ENCODE data around the gene ASXL2. TPM values are rescaled to one million over a fixed set of nuclear protein-coding genes. Genes with fewer than 3 reads are reported as not detected.
"Not testable (repeated sequence)": the region's sequence is repeated elsewhere in the genome, so short reads cannot be mapped to it uniquely, and the experiment has no call there.

The ASXL2 gene
- total RNA-seq, 1 experiment from 2014 or later, result 34.5 TPM

DNA sequence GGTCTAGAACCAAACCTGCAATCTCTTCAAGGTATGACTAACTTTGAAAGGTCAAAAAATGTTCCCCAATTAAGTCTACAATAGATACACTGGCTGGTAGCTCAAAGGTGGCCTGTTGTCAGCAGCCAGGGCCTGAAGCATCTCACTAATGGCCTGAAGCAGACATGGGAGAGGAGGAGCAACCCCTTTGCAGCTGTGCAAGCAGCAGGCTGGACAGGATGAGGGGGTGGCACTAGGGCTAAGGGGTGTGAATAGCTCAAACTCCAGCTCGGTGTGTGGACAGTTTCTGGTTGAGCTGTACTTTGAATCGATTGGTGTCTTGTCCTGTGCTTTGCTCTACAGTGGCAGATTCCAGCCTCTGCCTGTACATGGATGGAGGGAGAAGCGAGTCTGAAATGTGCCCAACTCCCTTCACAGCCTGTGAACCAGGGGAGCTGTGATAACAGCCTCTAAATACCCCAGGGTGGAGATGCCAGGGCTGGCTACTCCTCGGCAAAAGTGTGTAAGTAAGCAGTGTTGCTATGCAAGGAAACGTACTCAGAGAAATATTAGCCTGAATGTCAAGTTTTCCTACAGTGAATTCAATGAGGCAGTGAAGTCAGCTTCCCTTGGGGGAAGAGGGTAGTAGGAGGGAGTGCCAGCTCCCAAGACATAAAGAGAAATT, 170.2 kb downstream of the ASXL2 start:
- H3K79me2 ChIP-seq (ENCODE audit: low read depth), result no peaks in the 10 kb centered on the region

DNA sequence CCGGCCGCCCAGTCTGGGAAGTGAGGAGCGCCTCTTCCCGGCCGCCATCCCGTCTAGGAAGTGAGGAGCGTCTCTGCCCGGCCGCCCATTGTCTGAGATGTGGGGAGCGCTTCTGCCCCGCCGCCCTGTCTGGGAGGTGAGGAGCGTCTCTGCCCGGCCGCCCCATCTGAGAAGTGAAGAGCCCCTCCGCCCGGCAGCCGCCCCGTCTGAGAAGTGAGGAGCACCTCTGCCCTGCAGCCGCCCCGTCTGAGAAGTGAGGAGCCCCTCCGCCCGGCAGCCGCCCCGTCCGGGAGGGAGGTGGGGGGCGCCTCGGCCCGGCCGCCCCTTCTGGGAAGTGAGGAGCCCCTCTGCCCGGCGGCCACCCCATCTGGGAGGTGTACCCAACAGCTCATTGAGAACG, 172.7 kb downstream of the ASXL2 start:
- BruUV-seq (replicated peaks); H4K20me1 ChIP-seq (ENCODE audit: insufficient read depth); H3K79me2 ChIP-seq (ENCODE audit: low read depth); POLR2A ChIA-PET (ENCODE audit: unreplicated experiment); DNase-seq; intact Hi-C loops (cut with micrococcal nuclease; ENCODE audit: unreplicated experiment); H3K36me3 ChIP-seq (ENCODE audit: low read depth); H3K9me2 ChIP-seq (ENCODE audit: insufficient read depth); H3K4me3 ChIP-seq; CTCF ChIA-PET; H3K27ac ChIP-seq; H3K4me2 ChIP-seq; H3K27me3 ChIP-seq (ENCODE audit: insufficient read depth, low read depth); H3K9me3 ChIP-seq (ENCODE audit: insufficient read depth, low read depth); H2AFZ ChIP-seq: not testable (repeated sequence)
- H3F3A ChIP-seq (ENCODE audit: insufficient read depth, low read depth), result peaks cover 22% of the 10 kb centered on the region
- H3K4me1 ChIP-seq (replicated peaks; ENCODE audit: insufficient read depth), result peaks cover 14% of the 10 kb centered on the region

More for the DNA sequence above, 170.2 kb downstream of the ASXL2 start:
- no peak overlapping the region for H2AFZ ChIP-seq
- POLR2A ChIA-PET (ENCODE audit: unreplicated experiment), result interaction anchor here (0.5 kb wide), 1 partner anchor 9 kb away, joined by 9 read pairs; no protein-coding TSS in a partner anchor
- H3K36me3 ChIP-seq (ENCODE audit: low read depth), result no peaks in the 10 kb centered on the region
- no peak overlapping the region for H3K4me3 ChIP-seq
- H3F3A ChIP-seq (ENCODE audit: insufficient read depth, low read depth), result peaks cover 16% of the 10 kb centered on the region
- no peak overlapping the region for H3K4me2 ChIP-seq
- no peak overlapping the region for H3K27ac ChIP-seq
- no peaks in the 10 kb centered on the region for H4K20me1 ChIP-seq (ENCODE audit: insufficient read depth)
- TF ChIP-seq, protein P1, sequence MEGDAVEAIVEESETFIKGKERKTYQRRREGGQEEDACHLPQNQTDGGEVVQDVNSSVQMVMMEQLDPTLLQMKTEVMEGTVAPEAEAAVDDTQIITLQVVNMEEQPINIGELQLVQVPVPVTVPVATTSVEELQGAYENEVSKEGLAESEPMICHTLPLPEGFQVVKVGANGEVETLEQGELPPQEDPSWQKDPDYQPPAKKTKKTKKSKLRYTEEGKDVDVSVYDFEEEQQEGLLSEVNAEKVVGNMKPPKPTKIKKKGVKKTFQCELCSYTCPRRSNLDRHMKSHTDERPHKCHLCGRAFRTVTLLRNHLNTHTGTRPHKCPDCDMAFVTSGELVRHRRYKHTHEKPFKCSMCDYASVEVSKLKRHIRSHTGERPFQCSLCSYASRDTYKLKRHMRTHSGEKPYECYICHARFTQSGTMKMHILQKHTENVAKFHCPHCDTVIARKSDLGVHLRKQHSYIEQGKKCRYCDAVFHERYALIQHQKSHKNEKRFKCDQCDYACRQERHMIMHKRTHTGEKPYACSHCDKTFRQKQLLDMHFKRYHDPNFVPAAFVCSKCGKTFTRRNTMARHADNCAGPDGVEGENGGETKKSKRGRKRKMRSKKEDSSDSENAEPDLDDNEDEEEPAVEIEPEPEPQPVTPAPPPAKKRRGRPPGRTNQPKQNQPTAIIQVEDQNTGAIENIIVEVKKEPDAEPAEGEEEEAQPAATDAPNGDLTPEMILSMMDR (conservative IDR thresholded peaks at IDR 0.05), result no peak
- TF ChIP-seq EZH2 (IDR thresholded peaks at IDR 0.05; ENCODE audit: low read depth), result no peak
- H3K4me1 ChIP-seq (replicated peaks; ENCODE audit: insufficient read depth), result peaks cover 9% of the 10 kb centered on the region; the same call in 1 of the 2 replicates
- no peaks in the 10 kb centered on the region for H3K9me3 ChIP-seq (ENCODE audit: insufficient read depth, low read depth)
- CTCF ChIA-PET, result no interaction called here
- no peaks in the 10 kb centered on the region for H3K9me2 ChIP-seq (ENCODE audit: insufficient read depth)
- no peaks in the 10 kb centered on the region for H3K27me3 ChIP-seq (ENCODE audit: insufficient read depth, low read depth)
- BruUV-seq (replicated peaks), result no TSS peak
- intact Hi-C loops (cut with micrococcal nuclease; ENCODE audit: unreplicated experiment), result no loop called here
- peak in 1 of 2 experiments; percentile 74 for DNase-seq

DNA sequence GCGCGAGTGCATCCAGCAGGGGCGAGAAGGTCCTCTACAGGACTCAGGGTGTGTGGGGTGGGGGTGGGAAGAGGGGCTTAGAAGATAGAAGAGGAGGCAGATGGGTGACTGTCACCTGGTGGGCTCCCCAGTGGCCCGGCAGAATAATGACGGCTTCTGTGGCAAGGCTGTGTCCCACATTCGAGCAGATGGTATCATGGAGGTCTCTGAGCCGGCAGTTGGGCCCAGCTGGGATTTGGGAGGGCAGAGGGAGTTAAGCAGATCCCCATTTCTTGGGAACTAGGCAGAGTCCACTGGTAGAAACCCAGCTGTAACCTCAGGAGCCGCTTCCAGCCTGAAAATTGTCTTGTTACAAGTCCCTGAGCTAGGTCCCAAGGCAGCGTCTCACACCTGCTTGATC, 176.5 kb downstream of the ASXL2 start:
- Histone ChIP-seq H3K4me3 (no peak overlapping the region), H3K79me2 (ENCODE audit: low read depth) (no peaks in the 10 kb centered on the region), H3K9me2 (ENCODE audit: insufficient read depth) (no peaks in the 10 kb centered on the region), H3K4me2 (no peak overlapping the region), H4K20me1 (ENCODE audit: insufficient read depth) (no peaks in the 10 kb centered on the region), H3K27ac (no peak overlapping the region), H3F3A (ENCODE audit: insufficient read depth, low read depth) (peaks cover 30% of the 10 kb centered on the region; the same call in 1 of the 2 replicates), H3K36me3 (ENCODE audit: low read depth) (no peaks in the 10 kb centered on the region), H2AFZ (no peak overlapping the region), H3K4me1 (replicated peaks; ENCODE audit: insufficient read depth) (peaks cover 34% of the 10 kb centered on the region), H3K9me3 (ENCODE audit: insufficient read depth, low read depth) (no peaks in the 10 kb centered on the region), H3K27me3 (ENCODE audit: insufficient read depth, low read depth) (no peaks in the 10 kb centered on the region)
- intact Hi-C loops (cut with micrococcal nuclease; ENCODE audit: unreplicated experiment), result loop anchor here (2.0 kb wide), 1 partner anchor 59 kb away; no protein-coding TSS in a partner anchor
- POLR2A ChIA-PET (ENCODE audit: unreplicated experiment), result interaction anchor here (0.7 kb wide), 1 partner anchor 10 kb away, joined by 11 read pairs; no protein-coding TSS in a partner anchor
- no peak for DNase-seq
- CTCF ChIA-PET, result interaction anchor here (0.7 kb wide), 1 partner anchor 72 kb away, joined by 13 read pairs; no protein-coding TSS in a partner anchor
- no TSS peak for BruUV-seq (replicated peaks)
- no peak for TF ChIP-seq EZH2 (IDR thresholded peaks at IDR 0.05; ENCODE audit: low read depth)
- TF ChIP-seq, protein P1 (conservative IDR thresholded peaks at IDR 0.05), result no peak

Data from PC-9 (cell line).